ENCODE measurements around the gene CARF.
"Not testable (repeated sequence)": the region's sequence is repeated elsewhere in the genome, so short reads cannot be mapped to it uniquely, and the experiment has no call there.

- not testable (repeated sequence) for TF ChIP-seq CTCF (conservative IDR thresholded peaks at IDR 0.05; ENCODE audit: low read length); EZH2phosphoT487 (IDR thresholded peaks at IDR 0.05; ENCODE audit: borderline replicate concordance, low read depth, low read length)
Measured at GRCh38 chr2:202905507-202905906, 6.6 kb upstream of the CARF start.
